ENCODE measurements around the gene APBB3. TPM values are rescaled to one million over a fixed set of nuclear protein-coding genes. Genes with fewer than 3 reads are reported as not detected.

The APBB3 gene
- total RNA-seq, 1 donor from 2014 or later, result 6.3 TPM

DNA sequence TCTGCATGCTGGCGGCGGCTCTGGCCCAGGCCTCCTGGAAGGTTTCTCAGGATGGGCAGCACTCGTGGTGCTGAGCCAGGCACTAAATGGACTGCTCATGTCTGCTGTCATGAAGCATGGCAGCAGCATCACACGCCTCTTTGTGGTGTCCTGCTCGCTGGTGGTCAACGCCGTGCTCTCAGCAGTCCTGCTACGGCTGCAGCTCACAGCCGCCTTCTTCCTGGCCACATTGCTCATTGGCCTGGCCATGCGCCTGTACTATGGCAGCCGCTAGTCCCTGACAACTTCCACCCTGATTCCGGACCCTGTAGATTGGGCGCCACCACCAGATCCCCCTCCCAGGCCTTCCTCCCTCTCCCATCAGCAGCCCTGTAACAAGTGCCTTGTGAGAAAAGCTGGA is 3.5 kb upstream of the APBB3 start:
- no peak overlapping the region for H3K4me3 ChIP-seq (ENCODE audit: low read depth, low read length)
- H3K36me3 ChIP-seq (ENCODE audit: control insufficient read depth, insufficient read depth, low read length), result peaks cover 19% of the 10 kb centered on the region
- DNase-seq (ENCODE audit: low read depth), result no peak
- FAIRE-seq, result no peak
- no peaks in the 10 kb centered on the region for H3K27me3 ChIP-seq (ENCODE audit: control insufficient read depth, insufficient read depth, low read length)
- TF ChIP-seq, protein P1, sequence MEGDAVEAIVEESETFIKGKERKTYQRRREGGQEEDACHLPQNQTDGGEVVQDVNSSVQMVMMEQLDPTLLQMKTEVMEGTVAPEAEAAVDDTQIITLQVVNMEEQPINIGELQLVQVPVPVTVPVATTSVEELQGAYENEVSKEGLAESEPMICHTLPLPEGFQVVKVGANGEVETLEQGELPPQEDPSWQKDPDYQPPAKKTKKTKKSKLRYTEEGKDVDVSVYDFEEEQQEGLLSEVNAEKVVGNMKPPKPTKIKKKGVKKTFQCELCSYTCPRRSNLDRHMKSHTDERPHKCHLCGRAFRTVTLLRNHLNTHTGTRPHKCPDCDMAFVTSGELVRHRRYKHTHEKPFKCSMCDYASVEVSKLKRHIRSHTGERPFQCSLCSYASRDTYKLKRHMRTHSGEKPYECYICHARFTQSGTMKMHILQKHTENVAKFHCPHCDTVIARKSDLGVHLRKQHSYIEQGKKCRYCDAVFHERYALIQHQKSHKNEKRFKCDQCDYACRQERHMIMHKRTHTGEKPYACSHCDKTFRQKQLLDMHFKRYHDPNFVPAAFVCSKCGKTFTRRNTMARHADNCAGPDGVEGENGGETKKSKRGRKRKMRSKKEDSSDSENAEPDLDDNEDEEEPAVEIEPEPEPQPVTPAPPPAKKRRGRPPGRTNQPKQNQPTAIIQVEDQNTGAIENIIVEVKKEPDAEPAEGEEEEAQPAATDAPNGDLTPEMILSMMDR (IDR thresholded peaks at IDR 0.05; ENCODE audit: insufficient read depth, low read length, severe bottlenecking), result no peak

DNA sequence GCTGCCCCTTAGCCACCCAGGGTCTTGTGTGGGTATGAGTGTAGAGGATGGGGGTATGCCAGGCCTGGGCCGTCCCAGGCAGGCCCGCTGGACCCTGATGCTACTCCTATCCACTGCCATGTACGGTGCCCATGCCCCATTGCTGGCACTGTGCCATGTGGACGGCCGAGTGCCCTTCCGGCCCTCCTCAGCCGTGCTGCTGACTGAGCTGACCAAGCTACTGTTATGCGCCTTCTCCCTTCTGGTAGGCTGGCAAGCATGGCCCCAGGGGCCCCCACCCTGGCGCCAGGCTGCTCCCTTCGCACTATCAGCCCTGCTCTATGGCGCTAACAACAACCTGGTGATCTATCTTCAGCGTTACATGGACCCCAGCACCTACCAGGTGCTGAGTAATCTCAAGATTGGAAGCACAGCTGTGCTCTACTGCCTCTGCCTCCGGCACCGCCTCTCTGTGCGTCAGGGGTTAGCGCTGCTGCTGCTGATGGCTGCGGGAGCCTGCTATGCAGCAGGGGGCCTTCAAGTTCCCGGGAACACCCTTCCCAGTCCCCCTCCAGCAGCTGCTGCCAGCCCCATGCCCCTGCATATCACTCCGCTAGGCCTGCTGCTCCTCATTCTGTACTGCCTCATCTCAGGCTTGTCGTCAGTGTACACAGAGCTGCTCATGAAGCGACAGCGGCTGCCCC is 2.9 kb upstream of the APBB3 start:
- FAIRE-seq (no peak), DNase-seq (ENCODE audit: low read depth) (no peak)
- no peak overlapping the region for H3K4me3 ChIP-seq (ENCODE audit: low read depth, low read length)
- TF ChIP-seq, protein P1 (IDR thresholded peaks at IDR 0.05; ENCODE audit: insufficient read depth, low read length, severe bottlenecking), result no peak
- H3K36me3 ChIP-seq (ENCODE audit: control insufficient read depth, insufficient read depth, low read length), result peaks cover 19% of the 10 kb centered on the region
- no peaks in the 10 kb centered on the region for H3K27me3 ChIP-seq (ENCODE audit: control insufficient read depth, insufficient read depth, low read length)

DNA sequence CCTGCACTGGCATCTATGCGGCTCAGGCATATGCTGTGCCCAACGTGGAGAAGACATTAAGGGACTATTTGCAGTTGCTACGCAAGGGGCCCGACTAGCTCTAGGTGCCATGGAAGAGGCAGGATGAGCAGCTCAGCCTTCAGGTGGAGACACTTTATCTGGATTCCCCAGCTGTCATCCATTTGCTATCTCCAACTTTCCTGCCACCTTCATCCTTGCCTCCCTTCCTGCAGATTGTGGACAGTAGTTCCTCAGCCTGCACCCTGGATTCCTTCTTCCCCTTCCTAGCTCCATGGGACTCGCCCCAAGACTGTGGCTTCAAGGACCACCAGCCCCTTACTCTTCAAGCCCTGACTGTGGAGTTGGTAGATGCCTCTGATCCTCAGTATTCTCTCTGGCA is 2.3 kb upstream of the APBB3 start:
- Histone ChIP-seq H3K4me3 (ENCODE audit: low read depth, low read length) (no peak overlapping the region), H3K27me3 (ENCODE audit: control insufficient read depth, insufficient read depth, low read length) (no peaks in the 10 kb centered on the region), H3K36me3 (ENCODE audit: control insufficient read depth, insufficient read depth, low read length) (peaks cover 19% of the 10 kb centered on the region)
- FAIRE-seq, result no peak
- DNase-seq (ENCODE audit: low read depth), result no peak
- TF ChIP-seq, protein P1 (IDR thresholded peaks at IDR 0.05; ENCODE audit: insufficient read depth, low read length, severe bottlenecking), result no peak

DNA sequence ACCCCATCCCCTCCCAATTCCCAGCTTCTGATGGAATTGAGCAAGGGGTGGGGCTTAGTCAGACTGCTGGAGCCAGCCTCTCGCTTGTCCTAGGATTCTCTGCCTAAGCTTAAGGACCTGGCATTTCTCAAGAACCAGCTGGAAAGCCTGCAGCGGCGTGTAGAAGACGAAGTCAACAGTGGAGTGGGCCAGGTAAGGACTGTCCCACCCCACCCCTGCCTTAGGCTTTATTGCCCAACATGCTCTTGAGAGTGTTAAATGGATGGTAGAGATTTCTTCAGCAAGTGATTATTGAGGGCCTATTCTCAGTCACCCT is 1.3 kb upstream of the APBB3 start:
- DNase-seq (ENCODE audit: low read depth) (peak; percentile 57), FAIRE-seq (no peak)
- Histone ChIP-seq H3K27me3 (ENCODE audit: control insufficient read depth, insufficient read depth, low read length) (no peaks in the 10 kb centered on the region), H3K4me3 (ENCODE audit: low read depth, low read length) (peak overlapping the region; percentile 69), H3K36me3 (ENCODE audit: control insufficient read depth, insufficient read depth, low read length) (peaks cover 19% of the 10 kb centered on the region)
- TF ChIP-seq, protein P1 (IDR thresholded peaks at IDR 0.05; ENCODE audit: insufficient read depth, low read length, severe bottlenecking), result no peak

DNA sequence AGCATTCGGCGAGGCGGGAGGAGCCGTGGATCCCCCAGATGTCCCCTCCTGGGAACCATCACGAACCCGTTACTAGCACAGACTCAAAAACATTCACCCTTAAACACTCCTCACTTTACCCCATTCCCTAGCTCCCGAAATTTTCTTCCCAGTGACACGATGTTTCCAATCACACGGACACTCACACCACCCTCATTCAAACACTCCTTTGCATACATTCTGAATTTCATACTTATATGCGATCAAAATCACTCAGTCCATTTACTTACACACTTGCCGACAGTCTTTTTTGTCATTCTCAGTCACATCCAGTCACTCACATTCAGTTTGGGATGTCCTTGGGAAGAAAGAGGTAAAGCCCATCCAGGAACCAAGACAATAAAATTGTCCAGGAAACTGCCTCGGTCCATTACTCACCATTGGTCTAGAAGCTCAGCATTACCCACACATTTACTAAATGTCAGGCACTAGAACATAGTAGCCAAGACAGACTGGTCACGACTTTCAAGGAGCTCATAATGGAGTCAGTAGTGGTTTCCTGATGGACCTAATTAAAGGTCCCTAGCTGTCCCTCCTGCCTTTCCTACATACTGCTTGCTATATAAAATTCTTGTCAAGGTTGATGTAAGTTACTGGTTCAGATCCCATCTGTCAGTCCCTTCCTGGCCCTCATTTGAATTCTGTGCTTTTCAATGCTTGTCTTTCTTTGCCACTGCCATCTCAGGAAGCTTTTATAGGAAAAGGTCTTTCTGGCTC is 804 bp upstream of the APBB3 start:
- no peak for FAIRE-seq
- no peaks in the 10 kb centered on the region for H3K27me3 ChIP-seq (ENCODE audit: control insufficient read depth, insufficient read depth, low read length)

More for the DNA sequence above, 804 bp upstream of the APBB3 start:
- Histone ChIP-seq H3K36me3 (ENCODE audit: control insufficient read depth, insufficient read depth, low read length) (peaks cover 19% of the 10 kb centered on the region), H3K4me3 (ENCODE audit: low read depth, low read length) (peak overlapping the region; percentile 69)
- TF ChIP-seq, protein P1 (IDR thresholded peaks at IDR 0.05; ENCODE audit: insufficient read depth, low read length, severe bottlenecking), result no peak
- DNase-seq (ENCODE audit: low read depth), result peak; percentile 50

Measured in bronchial epithelial cell (primary cell).